GM03348 (cell line): Measurements from ENCODE around the gene ACAP3.

Experiments used
- DNase-seq: peaks from one replicate; pipeline ENCODE4 v3.0.0; 2012; ENCODE audit warnings: low spot score

The ACAP3 gene

DNA sequence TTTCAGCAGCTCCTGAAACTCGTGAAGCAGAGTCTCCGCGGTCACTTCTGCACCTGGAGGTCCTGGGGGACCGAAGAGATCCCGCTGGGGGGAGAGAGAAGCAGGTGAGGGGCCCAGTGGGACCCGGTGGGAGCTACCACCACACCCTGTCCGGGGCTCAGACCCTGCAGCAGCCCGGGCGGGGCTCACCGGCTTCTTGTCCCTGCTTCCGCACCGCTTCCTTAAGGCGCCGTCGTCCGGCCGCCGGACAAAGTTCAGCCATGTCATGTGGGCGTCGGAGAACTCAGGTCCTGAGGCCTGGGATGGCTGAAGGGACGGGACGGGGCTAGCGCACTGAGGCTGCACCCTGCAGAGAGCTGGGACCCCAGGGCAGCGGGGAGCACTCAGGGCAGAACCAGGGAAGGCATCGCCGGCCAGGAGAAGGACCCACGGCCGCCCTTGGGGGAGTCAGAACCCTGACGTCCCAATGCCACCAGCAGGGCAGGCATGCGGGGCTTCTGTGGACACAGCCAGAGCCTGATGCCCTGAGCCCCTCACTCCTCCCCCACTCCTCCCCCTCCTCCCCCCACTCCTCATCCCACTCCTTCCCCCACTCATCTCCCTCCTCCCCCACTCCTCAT, 63.4 kb downstream of the ACAP3 start:
- DNase-seq = no peak

DNA sequence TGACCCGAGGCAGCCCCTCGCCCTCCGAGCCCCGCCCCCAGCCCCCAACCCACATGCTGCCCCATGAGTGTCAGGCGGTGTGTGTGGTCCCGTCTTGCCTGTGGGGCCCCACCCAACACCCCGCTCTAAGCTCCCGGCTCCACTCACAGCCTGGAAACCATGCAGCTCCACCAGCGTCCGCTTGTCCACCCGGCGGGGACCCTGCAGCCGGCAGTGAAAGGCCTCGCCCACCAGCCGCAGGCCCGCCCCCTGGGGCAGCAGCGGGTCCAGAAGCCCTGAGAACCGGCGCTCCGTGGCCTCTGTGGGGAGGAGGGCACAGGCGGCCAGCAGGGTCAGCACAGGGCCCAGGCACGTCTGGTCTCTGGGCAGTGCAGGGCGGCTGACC, 63.9 kb downstream of the ACAP3 start:
- no peak for DNase-seq

DNA sequence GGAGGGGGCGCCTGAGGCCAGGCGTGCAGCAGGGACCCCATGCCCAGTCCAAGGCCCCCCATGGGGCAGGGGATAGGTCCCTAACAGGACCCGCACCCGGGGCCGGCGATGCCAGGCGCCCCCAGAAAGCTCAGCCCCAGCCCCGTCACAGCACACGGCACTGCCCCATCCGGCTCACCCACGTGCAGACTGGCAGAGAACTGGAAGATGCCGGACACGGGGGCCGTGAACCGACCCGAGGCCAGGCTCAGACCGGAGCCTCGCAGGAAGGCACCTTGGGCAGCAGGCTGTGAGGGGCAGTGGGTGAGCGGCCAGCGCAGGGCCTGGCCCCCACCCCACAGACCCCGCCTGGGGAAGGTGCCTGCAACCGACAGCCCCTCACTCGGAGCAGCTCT, 64.5 kb downstream of the ACAP3 start:
- no peak for DNase-seq

DNA sequence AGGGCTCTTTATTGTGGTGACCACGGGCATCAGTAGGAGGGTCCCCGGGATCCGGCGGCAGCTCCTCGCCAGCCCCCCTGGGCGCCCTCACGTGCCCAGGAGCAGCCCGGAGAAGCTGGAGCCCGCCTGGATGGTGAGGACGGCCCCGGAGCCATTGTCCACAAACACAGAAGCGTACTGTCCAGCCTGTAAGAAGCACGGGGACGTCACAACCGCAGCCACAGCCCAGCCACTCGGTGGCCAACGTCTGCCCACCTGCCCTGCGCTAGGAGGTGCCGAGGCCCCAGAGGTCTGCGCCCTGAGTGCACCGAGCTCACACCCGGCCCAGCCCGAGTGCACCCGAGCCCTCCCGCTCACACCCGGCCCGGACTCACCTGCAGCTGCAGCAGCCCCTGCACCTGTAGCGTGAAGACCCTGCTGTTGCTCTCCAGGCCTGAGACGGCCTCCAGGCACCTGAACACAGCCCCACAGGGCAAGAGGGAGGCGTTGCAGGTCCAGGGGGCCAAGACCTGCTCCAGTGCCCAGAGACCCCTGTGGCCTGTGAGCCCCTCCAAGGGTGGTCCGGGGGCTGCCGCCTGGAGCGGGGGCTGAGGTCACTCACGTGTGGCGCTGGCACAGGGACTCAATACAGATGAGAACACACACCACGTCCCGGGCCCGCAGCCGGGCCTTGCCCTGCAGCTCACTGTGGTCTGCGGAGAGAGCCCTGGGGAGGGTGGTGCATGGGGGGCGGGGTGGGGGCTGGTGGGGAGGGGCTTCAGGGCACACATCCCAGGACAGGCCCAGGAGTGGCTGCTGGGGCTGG, 65.1 kb downstream of the ACAP3 start:
- no peak for DNase-seq
